SK-N-SH treated with all-trans-retinoic acid at 6 μM for 48 hours (cell line): ENCODE data around the gene HHAT.

ENCODE experiments used
- ARNTL ChIP-seq: fragments of 450-650 bp; formaldehyde crosslinking; IDR thresholded peaks from 2 replicates; pipeline ENCODE4 v1.5.0; 2020; ENCODE audit warnings: low read depth, mild to moderate bottlenecking, moderate library complexity, borderline replicate concordance
- BACH2 ChIP-seq: fragments of 250-450 bp; sonication (Bioruptor Pico); IDR thresholded peaks from 2 replicates; pipeline ENCODE4 v1.9.0; 2021; ENCODE audit warnings: mild to moderate bottlenecking, borderline replicate concordance
- PPARA ChIP-seq: fragments of 250-450 bp; sonication (Bioruptor Pico); IDR thresholded peaks from 2 replicates; pipeline ENCODE4 v1.5.0; 2020; ENCODE audit warnings: mild to moderate bottlenecking, borderline replicate concordance
- RARB ChIP-seq: fragments of 250-450 bp; sonication (Bioruptor Pico); IDR thresholded peaks from 2 replicates; pipeline ENCODE4 v1.8.0; 2021; ENCODE audit warnings: mild to moderate bottlenecking, moderate library complexity
- TOX ChIP-seq: fragments of 250-450 bp; sonication (Bioruptor Pico); IDR thresholded peaks from 2 replicates; pipeline ENCODE4 v1.8.0; 2021; ENCODE audit warnings: mild to moderate bottlenecking, moderate library complexity, borderline replicate concordance
- ZFP3 ChIP-seq: fragments of 250-450 bp; sonication (Bioruptor Pico); IDR thresholded peaks from 2 replicates; pipeline ENCODE4 v1.5.0; 2020; ENCODE audit warnings: mild to moderate bottlenecking, moderate library complexity
- ZFP30 ChIP-seq: fragments of 450-650 bp; formaldehyde crosslinking; IDR thresholded peaks from 2 replicates; pipeline ENCODE4 v1.5.0; 2022; ENCODE audit warnings: mild to moderate bottlenecking, moderate library complexity
- ZNF565 ChIP-seq: fragments of 450-650 bp; formaldehyde crosslinking; conservative IDR thresholded peaks from 2 replicates; pipeline ENCODE4 v1.5.0; 2020; ENCODE audit warnings: low read depth, mild to moderate bottlenecking, moderate library complexity
- ZNF70 ChIP-seq: fragments of 450-650 bp; formaldehyde crosslinking; IDR thresholded peaks from 2 replicates; pipeline ENCODE4 v1.5.0; 2020; ENCODE audit warnings: mild to moderate bottlenecking, moderate library complexity
- TF ChIP-seq, protein P1 (sequence below): fragments of 250-450 bp; sonication (Bioruptor Pico); IDR thresholded peaks from 2 replicates; pipeline ENCODE4 v1.8.0; 2020; ENCODE audit warnings: mild to moderate bottlenecking, moderate library complexity, borderline replicate concordance
- TF ChIP-seq, protein P2 (sequence below): fragments of 250-450 bp; sonication (Bioruptor Pico); IDR thresholded peaks from 2 replicates; pipeline ENCODE4 v1.5.0; 2020; ENCODE audit warnings: mild to moderate bottlenecking, moderate library complexity
- TF ChIP-seq, protein P3 (sequence below): fragments of 250-450 bp; sonication (Bioruptor Pico); IDR thresholded peaks from 2 replicates; pipeline ENCODE4 v1.8.0; 2021; ENCODE audit warnings: low read depth, mild to moderate bottlenecking, moderate library complexity, borderline replicate concordance
- TF ChIP-seq, protein P4 (sequence below): fragments of 250-450 bp; sonication (Bioruptor Pico); IDR thresholded peaks from 2 replicates; pipeline ENCODE4 v1.5.1; 2020; ENCODE audit warnings: low read depth, mild to moderate bottlenecking, moderate library complexity

DNA sequence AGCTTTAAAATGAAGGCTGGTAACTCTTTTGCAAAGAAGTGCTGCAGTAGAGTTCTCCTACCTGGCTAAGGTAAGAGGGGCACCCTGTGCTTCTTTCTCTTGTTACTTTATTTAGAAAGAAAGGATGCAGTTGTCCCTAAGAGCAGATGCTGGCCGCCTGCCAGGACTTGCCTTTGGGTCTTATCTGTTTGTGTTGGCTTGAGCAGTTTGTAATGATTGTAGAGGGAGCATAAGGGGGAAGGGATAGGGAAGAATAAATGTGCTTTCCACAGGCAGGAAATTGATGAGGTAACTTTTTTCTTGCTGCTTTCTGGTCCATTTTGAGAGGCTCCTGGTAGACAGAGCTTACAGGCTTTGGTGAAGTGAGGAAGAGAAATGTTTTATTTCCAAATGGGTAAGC is 229.6 kb downstream of the HHAT start:
- TF ChIP-seq ZNF70 (no peak), ZFP3 (no peak), ARNTL (no peak), BACH2 (CRISPR knock-in tag) (no peak), ZNF565 (no peak), RARB (CRISPR knock-in tag) (no peak), TOX (no peak), ZFP30 (CRISPR knock-in tag) (no peak), PPARA (no peak)
- TF ChIP-seq, protein P1, sequence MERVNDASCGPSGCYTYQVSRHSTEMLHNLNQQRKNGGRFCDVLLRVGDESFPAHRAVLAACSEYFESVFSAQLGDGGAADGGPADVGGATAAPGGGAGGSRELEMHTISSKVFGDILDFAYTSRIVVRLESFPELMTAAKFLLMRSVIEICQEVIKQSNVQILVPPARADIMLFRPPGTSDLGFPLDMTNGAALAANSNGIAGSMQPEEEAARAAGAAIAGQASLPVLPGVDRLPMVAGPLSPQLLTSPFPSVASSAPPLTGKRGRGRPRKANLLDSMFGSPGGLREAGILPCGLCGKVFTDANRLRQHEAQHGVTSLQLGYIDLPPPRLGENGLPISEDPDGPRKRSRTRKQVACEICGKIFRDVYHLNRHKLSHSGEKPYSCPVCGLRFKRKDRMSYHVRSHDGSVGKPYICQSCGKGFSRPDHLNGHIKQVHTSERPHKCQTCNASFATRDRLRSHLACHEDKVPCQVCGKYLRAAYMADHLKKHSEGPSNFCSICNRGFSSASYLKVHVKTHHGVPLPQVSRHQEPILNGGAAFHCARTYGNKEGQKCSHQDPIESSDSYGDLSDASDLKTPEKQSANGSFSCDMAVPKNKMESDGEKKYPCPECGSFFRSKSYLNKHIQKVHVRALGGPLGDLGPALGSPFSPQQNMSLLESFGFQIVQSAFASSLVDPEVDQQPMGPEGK, result no peak
- TF ChIP-seq, protein P2, sequence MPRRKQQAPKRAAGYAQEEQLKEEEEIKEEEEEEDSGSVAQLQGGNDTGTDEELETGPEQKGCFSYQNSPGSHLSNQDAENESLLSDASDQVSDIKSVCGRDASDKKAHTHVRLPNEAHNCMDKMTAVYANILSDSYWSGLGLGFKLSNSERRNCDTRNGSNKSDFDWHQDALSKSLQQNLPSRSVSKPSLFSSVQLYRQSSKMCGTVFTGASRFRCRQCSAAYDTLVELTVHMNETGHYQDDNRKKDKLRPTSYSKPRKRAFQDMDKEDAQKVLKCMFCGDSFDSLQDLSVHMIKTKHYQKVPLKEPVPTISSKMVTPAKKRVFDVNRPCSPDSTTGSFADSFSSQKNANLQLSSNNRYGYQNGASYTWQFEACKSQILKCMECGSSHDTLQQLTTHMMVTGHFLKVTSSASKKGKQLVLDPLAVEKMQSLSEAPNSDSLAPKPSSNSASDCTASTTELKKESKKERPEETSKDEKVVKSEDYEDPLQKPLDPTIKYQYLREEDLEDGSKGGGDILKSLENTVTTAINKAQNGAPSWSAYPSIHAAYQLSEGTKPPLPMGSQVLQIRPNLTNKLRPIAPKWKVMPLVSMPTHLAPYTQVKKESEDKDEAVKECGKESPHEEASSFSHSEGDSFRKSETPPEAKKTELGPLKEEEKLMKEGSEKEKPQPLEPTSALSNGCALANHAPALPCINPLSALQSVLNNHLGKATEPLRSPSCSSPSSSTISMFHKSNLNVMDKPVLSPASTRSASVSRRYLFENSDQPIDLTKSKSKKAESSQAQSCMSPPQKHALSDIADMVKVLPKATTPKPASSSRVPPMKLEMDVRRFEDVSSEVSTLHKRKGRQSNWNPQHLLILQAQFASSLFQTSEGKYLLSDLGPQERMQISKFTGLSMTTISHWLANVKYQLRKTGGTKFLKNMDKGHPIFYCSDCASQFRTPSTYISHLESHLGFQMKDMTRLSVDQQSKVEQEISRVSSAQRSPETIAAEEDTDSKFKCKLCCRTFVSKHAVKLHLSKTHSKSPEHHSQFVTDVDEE (CRISPR knock-in tag), result no peak
- TF ChIP-seq, protein P3, sequence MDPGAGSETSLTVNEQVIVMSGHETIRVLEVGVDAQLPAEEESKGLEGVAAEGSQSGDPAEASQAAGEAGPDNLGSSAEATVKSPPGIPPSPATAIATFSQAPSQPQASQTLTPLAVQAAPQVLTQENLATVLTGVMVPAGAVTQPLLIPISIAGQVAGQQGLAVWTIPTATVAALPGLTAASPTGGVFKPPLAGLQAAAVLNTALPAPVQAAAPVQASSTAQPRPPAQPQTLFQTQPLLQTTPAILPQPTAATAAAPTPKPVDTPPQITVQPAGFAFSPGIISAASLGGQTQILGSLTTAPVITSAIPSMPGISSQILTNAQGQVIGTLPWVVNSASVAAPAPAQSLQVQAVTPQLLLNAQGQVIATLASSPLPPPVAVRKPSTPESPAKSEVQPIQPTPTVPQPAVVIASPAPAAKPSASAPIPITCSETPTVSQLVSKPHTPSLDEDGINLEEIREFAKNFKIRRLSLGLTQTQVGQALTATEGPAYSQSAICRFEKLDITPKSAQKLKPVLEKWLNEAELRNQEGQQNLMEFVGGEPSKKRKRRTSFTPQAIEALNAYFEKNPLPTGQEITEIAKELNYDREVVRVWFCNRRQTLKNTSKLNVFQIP (CRISPR knock-in tag), result no peak
- TF ChIP-seq, protein P4, sequence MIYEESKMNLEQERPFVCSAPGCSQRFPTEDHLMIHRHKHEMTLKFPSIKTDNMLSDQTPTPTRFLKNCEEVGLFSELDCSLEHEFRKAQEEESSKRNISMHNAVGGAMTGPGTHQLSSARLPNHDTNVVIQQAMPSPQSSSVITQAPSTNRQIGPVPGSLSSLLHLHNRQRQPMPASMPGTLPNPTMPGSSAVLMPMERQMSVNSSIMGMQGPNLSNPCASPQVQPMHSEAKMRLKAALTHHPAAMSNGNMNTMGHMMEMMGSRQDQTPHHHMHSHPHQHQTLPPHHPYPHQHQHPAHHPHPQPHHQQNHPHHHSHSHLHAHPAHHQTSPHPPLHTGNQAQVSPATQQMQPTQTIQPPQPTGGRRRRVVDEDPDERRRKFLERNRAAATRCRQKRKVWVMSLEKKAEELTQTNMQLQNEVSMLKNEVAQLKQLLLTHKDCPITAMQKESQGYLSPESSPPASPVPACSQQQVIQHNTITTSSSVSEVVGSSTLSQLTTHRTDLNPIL (CRISPR knock-in tag), result no peak
